Fibroblast of skin of scalp (primary cell): ENCODE results near the gene HMCN1. TPM values are rescaled to one million over a fixed set of nuclear protein-coding genes. Genes with fewer than 3 reads are reported as not detected.

Experiments
- DNase-seq: peaks from one replicate; pipeline ENCODE4 v3.0.0-alpha.2; 2013
- polyA plus RNA-seq, 2 experiments: library from polyadenylated mRNA; unstranded; fragments of 120-200 nt; gene quantifications; one replicate each; pipeline ENCODE4 v1.2.1, GENCODE V29; 2013; ENCODE audit not compliant: insufficient read length in 2 of 2

HMCN1 gene
- 161 TPM for polyA plus RNA-seq (2013, experiment 1 of 2; ENCODE audit: insufficient read length)
- 173 TPM for polyA plus RNA-seq (2013, experiment 2 of 2; ENCODE audit: insufficient read length)

DNA sequence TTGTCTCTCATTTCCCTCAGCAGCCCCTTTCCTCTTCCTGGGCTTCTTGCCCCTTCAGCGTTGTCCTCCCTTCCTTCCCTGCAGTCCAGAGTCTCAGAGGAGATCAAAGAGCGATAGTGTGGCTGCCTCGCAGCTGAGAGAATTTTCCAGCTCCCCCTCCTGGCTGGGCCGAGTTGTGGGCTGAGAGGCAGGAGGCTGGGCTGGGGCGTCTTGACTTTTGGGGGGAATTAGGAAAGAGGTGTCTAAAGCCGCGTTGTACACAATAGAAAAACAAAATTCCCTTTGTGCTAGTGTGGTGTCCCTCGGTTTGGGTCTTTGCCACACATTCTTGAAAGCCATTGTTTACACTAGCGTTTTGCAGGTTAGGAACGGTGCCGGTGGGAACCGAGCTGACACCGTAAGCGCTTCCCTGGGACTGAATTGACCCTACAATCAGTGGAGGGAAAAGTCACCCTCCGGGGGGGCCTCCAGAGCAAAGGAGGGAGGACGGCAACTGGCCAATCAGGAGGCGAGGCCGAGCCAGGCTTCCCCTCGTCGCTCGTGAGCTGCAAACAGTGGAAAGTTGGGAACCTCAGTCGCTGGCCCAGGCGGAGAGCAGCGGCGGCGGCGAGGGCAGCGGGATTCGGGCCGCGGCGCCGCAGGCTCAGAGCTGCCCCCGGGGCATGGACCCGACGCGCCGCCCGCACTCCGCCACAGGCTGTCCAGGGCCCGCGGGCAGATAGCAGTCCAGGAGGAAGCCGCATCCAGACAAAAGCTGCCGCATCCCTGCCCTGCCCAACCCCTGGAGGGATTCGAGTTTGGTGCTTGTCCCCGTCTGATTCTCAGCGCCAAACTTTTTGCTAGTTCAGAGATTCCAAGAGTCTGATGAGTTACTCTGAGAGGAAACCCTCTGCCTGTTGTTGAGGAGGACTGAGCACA, at the start of gene HMCN1:
TSS of gene HMCN1 (plus strand) at position 574 of the 918 bp plus-strand sequence. CDS start 389 bp downstream, outside the sequence.
- DNase-seq = peak; percentile 90

DNA sequence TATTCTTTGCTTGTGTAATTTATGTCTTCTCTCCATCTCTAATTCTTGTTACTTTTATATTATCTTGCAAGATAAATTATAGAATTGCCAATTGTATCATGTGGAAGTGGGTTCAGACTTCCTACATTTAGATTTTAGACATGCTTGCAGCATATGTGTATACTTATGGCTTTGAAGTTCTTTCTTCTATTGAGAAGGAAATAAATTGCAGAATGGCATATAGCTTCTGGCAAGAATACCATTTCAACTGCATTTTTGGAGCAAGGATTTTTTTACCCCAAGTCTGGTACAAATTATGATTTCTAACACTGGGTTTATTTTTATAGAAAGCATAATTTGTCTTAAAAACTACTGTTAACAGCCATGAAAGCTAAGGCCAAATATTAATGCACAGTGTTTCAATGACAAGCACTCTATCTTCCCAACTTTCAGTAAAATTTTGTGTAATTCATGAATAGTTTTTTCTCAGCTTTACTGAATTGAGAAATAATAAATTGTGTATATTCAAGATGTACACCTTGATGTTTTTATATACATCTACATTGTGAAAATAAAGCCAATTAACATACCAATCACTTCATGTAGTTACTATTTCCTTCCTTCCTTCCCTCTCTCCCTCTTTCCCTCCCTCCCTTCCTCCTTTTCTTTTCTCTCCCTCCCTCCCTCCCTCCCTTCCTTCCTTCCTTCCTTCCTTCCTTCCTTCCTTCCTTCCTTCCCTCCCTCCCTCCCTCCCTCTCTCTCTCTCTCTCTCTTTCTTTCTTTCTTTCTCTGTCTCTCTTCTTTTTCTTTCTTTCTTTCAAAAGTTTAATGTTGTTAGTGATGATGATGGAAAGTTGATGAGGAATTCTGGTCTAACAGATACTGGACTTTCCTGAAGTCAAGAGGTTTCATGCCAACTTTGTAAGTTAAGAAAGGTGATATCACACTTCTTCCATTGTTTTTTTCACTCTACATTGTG, 47.1 kb upstream of the HMCN1 start:
- DNase-seq = no peak

GRCh38 chr1:185690527-185690926, 43.7 kb upstream of the HMCN1 start:
- no peak for DNase-seq

- no peak for DNase-seq
These were observed 40.5 kb upstream of the HMCN1 start for GRCh38 chr1:185693654-185694053.

DNA sequence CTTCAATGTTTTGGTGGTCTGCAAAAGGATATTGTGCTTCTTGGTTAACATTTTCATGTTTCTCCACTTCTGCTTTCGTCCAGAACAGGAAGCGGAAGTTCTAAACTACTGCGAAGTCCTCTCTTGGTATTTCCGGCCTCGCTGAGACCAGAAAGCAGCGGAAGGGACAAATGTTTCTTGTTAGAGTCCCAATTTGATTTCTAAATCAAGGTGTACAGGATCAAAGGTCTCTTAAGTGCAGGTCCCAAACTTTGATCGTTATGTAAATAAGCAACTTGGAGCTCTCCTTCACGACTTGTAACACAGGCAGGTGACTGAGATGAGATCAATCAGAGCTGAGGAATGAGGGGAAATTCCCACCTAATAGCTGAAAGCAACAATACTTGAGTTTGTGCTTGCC, 40.1 kb upstream of the HMCN1 start:
- DNase-seq = no peak

DNA sequence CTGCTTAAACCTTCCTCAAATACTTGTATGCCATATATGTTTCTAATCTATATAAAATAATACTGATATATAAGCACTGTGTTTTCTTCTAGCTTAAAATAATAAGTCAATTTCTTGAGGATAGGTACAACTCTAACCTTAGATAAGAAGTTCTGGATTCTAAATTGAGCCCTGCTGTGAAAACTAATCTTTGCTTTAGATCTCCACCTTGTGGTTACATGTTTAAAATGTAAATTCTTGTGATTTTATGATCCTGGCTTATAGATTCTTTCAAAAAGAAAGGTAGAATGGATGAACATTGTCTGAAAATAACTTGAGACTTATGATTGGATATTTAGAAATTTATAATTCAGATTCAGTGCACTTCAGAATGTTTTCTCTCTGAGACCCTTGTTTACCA, 38.9 kb upstream of the HMCN1 start:
- peak; percentile 6 for DNase-seq

- DNase-seq = no peak
These were observed 37.6 kb upstream of the HMCN1 start for GRCh38 chr1:185696422-185697150.

DNA sequence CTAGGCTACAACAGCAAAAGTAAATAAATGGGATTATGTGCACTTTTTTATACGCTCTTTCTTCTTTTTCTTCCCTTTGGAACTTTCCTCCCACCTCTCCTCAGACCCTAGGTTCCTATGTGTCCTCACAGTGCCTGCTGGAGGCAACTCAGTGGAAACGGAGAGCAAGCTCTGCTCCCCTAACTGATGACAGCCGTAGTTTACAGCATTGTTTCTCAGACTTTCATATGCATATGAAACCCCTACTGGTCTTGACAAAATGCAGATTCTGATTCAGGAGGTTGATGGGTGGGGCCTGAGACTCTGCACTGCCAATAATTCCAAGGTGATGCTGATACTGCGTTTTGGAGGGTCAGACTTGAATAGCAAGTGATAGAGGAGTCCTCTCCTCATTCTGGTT, 34.3 kb upstream of the HMCN1 start:
- DNase-seq = no peak

- DNase-seq = no peak
These were observed 32.5 kb upstream of the HMCN1 start for GRCh38 chr1:185701650-185702049.

DNA sequence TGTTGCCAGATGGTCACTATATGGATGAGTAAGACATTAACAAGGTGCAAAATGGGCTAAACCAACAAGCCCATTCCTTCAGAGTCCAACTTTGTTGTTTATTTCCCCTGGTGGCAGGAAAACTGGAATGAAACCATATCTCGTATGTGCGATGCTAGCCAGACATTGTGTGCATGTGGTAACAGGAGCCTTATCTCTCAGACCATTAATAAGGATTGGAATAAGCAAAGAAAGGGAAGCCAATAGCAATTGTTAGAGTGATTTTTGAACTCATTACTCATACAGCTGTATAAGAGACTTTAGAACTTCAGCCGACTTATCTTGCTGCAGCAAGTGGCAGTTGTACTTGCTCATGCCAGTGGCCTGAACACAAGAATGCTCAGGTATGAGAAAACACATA, 30.0 kb upstream of the HMCN1 start:
- DNase-seq = no peak

GRCh38 chr1:185716095-185716494, 18.1 kb upstream of the HMCN1 start:
- DNase-seq = no peak

- peak; percentile 97 for DNase-seq
These were observed 15.2 kb upstream of the HMCN1 start for GRCh38 chr1:185719021-185719420.

- DNase-seq = peak; percentile 76
These were observed 13.4 kb upstream of the HMCN1 start for GRCh38 chr1:185720633-185721272.

DNA sequence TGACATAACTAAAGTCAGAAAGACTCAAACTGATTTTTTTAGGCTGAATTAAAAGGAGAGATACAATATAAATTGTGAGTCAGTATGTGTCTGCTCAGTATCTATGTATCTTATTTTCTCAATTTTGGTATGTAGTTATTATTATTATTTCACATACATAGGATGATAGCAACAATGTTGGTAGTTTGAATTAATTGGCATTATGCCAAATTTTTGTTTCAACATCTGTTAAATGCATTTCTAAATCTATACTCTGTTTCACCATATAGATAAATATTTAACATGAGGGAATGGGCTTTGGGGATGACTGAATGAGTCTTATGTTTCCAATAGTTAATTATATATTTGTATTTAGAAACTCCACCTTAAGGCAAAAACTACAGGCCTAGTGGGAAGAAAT, 12.6 kb upstream of the HMCN1 start:
- DNase-seq = no peak

DNA sequence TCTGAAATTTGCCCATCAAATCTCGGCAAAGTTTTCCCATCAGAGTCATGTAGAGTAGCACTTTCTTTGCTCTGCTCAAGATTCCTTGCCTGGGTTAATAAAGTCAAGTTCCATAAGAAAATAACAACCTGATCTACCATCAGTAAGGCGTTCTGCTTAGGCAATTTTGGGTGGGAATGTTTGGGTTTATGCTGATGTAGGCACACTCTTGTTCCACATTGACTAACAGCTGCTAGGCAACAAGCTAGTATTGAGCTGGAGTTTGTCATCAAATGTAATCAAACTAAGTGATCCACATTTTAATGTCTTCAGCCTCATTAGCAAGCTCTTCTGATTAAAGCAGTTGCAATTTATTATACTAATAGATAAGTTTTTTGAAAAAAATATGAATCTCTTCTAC, 12.1 kb upstream of the HMCN1 start:
- DNase-seq = no peak

GRCh38 chr1:185727726-185728125, 6.5 kb upstream of the HMCN1 start:
- peak; percentile 53 for DNase-seq

- no peak for DNase-seq
These were observed 2.7 kb upstream of the HMCN1 start for GRCh38 chr1:185731446-185731845.

DNA sequence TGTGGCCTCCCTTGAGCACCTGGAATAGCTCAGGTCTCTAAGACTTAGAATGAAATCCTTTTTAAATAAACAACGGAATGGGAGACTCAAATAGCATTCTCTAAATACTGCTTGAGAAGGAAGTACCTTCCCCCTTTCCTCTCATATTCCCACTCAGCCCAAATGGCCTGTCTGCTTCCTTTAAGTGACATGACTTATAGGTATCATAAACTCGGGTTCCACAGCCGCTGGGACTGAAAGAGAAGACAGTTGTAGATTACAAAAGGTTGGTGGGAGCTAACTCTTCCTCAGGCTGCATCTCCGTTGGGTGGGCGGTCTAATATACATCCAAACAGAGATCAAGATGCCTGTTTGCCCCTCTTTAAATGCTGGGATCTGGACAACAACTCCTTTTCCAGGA, 1.2 kb upstream of the HMCN1 start:
- DNase-seq = no peak

GRCh38 chr1:185734929-185735700, 924 bp downstream of the HMCN1 start:
- peak; percentile 29 for DNase-seq

DNA sequence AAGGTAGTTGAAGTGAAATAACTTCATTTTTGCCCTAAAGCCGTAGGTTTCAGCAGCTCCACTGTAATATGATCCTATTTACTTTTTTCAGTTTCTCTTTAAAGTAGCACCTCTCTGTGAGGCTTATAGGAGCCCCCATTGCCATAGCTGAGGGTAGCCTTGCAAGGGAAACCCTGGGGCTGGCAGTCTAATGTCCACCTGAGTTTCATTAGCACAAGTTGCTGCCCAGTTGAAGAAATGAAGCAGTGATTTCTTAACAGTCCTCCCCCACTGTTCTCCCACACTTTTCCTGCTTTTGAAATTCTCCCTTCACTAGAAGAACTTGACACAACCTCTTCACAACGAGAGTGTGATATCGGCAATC, 1.5 kb downstream of the HMCN1 start:
- DNase-seq = peak; percentile 37

- DNase-seq = no peak
These were observed 5.8 kb downstream of the HMCN1 start for GRCh38 chr1:185739967-185740366.
